GM12891 (cell line): ENCODE measurements around the gene AIF1L.

Experiments
- PAX5 ChIP-seq: IDR thresholded peaks from 2 replicates; pipeline ENCODE4 v1.6.1; 2011; ENCODE audit warnings: low read length, moderate library complexity, mild to moderate bottlenecking; ENCODE audit not compliant: insufficient read depth, severe bottlenecking
- POLR2A ChIP-seq: IDR thresholded peaks from 2 replicates; pipeline ENCODE4 v1.6.1; 2011; ENCODE audit warnings: low read depth, low read length, control low read depth
- POLR2AphosphoS5 ChIP-seq: IDR thresholded peaks from 2 replicates; pipeline ENCODE4 v1.6.1; 2011; ENCODE audit warnings: low read depth, low read length, control low read depth
- SPI1 ChIP-seq: IDR thresholded peaks from 2 replicates; pipeline ENCODE4 v1.6.1; 2011; ENCODE audit warnings: low read depth, low read length, control low read depth
- TAF1 ChIP-seq: IDR thresholded peaks from 2 replicates; pipeline ENCODE4 v1.6.1; 2011; ENCODE audit warnings: low read depth, low read length, control low read depth

DNA sequence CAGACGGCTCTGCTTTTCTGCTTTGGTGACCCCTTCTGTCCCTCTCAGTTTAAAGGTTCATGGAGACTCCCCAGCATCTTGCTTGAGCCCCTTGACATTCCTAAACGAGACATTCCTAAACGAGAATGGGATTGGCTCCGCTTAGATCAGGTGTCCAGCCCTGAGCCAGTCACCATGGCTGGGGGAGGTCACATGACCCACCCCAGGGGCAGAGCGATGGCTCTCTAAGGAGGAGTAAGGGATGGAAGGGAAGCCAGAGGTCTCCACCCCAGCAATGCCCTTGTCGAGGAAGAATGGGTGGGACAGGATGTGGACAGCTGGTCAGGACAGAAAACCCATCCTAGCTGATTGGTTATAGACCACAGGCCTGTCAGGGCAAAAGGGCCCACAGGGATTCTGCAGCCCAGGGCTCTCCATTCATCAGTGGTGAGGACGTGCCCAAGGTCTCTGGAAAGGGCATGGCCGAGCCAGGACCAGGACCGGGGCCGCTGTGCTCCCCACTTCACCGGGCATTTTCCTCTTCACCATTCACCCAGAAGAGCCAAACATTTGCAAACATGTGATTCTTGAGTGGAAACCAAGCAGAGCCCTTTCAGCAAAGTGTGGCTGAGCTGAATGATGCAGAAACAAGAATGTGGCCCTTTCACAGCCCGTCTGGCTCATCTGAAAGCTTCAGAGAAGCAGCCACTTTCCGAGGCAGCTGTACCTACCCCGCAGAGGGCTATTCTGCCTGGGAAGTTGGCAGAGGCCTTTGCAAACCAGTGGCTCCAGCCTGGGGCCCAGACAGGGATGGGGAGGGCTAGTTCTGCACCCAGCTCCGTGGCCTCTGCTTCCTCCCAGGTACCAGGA lies 19.8 kb upstream of the AIF1L start:
- TF ChIP-seq POLR2A (no peak), POLR2AphosphoS5 (no peak), TAF1 (no peak), PAX5 (no peak), SPI1 (no peak)
